ENCODE results near the gene ARHGEF39.

DNA sequence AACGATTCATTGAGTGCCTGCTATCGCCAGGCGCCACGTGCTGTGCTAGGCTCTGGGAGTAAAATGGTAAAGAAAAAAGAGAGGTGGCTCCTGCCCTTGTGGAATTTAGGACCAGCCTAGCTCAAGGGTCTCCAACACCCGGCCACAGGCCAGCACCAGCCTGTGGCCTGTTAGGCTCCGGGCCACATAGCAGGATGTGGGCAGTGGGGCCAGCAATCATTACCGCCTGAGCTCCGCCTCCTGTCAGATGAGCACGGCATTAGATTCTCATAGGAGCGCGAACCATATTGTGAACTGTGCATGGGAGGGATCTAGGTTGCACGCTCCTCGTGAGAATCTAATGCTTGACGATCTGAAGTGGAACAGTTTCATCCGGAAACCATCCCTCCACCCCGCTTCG is 8.6 kb downstream of the ARHGEF39 start:
- TF ChIP-seq CTCF (IDR thresholded peaks at IDR 0.05; ENCODE audit: poor library complexity), result no peak
- no peak for TF ChIP-seq EZH2 (IDR thresholded peaks at IDR 0.05; ENCODE audit: borderline replicate concordance)
- no peak for TF ChIP-seq EZH2phosphoT487 (IDR thresholded peaks at IDR 0.05; ENCODE audit: low read depth, severe bottlenecking, unreplicated experiment)

Measured in hepatocyte (in vitro differentiated cells).